ENCODE measurements around the gene GOPC.

GRCh38 chr6:117538615-117539014 is 63.7 kb downstream of the GOPC start:
- TF ChIP-seq CTCF (IDR thresholded peaks at IDR 0.05; ENCODE audit: low read depth, low read length, poor library complexity, severe bottlenecking) (no peak), EZH2phosphoT487 (IDR thresholded peaks at IDR 0.05; ENCODE audit: borderline replicate concordance, low read length) (no peak)
